ENCODE measurements around the gene SC5D.

SC5D gene

GRCh38 chr11:121328967-121329679 is 36.6 kb downstream of the SC5D start:
- ChIA-PET CTCF (interaction anchor here (1.0 kb wide), 1 partner anchor 10 kb away, joined by 4 read pairs; no protein-coding TSS in a partner anchor), POLR2A (no interaction called here)
- no peak for DNase-seq (ENCODE audit: low read depth, low spot score)
- no peak for TF ChIP-seq CTCF (IDR thresholded peaks at IDR 0.05; ENCODE audit: insufficient read depth, low read length, missing control alignments)
- no peak overlapping the region for H3K4me3 ChIP-seq (ENCODE audit: low read depth, low read length)

- DNase-seq (ENCODE audit: low read depth, low spot score), result no peak
- H3K4me3 ChIP-seq (ENCODE audit: low read depth, low read length), result no peak overlapping the region
- TF ChIP-seq CTCF (IDR thresholded peaks at IDR 0.05; ENCODE audit: insufficient read depth, low read length, missing control alignments), result no peak
- ChIA-PET POLR2A (no interaction called here), CTCF (no interaction called here)
Measured at GRCh38 chr11:121329781-121330395, 37.3 kb downstream of the SC5D start.

- CTCF ChIA-PET, result no interaction called here
- DNase-seq (ENCODE audit: low read depth, low spot score), result no peak
- TF ChIP-seq CTCF (IDR thresholded peaks at IDR 0.05; ENCODE audit: insufficient read depth, low read length, missing control alignments), result no peak
- H3K4me3 ChIP-seq (ENCODE audit: low read depth, low read length), result no peak overlapping the region
- POLR2A ChIA-PET, result no interaction called here
Measured at GRCh38 chr11:121330614-121331435, 38.3 kb downstream of the SC5D start.

DNA sequence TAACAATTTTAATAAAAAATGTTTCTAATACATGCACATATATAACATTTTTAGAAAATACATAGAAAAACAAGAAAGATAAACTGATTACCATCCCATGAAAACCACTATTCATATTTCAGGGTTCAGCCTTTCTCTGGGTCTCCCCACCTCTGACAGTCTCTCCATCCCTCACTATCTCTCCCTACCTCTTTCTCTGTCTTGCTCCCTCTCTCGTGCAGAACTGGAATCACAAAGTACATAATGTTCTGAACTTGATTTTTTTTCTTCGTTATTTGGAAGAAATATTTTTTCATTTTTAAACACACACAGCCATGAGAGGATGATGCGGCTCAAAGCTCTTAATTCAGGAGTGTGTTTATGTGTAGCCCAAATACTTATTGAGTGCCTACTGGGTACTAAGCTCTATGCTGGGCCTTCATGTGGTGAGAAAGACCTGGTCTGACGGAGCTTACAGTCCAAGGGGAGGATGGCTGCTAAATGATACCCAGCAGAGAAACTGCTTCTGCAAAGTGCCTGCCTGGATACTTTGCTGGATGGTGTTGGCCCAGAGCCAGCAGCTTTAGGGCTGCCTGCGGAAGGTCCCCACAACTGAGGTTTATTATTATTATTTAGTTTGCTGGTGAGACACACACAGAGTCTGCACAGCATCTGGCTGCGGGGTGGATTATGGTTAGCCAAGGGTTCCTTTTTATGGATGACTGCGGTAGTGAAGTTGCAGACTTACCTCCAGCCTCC is 42.6 kb downstream of the SC5D start:
- TF ChIP-seq CTCF (IDR thresholded peaks at IDR 0.05; ENCODE audit: insufficient read depth, low read length, missing control alignments), result no peak
- ChIA-PET CTCF (no interaction called here), POLR2A (no interaction called here)
- DNase-seq (ENCODE audit: low read depth, low spot score), result no peak
- H3K4me3 ChIP-seq (ENCODE audit: low read depth, low read length), result no peak overlapping the region

GRCh38 chr11:121336279-121336937 is 43.8 kb downstream of the SC5D start:
- DNase-seq (ENCODE audit: low read depth, low spot score), result no peak
- no peak overlapping the region for H3K4me3 ChIP-seq (ENCODE audit: low read depth, low read length)
- ChIA-PET CTCF (no interaction called here), POLR2A (interaction anchor here (0.6 kb wide), 1 partner anchor 23 kb away, joined by 3 read pairs; no protein-coding TSS in a partner anchor)
- TF ChIP-seq CTCF (IDR thresholded peaks at IDR 0.05; ENCODE audit: insufficient read depth, low read length, missing control alignments), result no peak
